ENCODE data around the gene FBXW2. TPM values are rescaled to one million over a fixed set of nuclear protein-coding genes. Genes with fewer than 3 reads are reported as not detected.
A peak's percentile ranks its signal among the peaks of the same experiment; 100 is the strongest.

Gene FBXW2, protein sequence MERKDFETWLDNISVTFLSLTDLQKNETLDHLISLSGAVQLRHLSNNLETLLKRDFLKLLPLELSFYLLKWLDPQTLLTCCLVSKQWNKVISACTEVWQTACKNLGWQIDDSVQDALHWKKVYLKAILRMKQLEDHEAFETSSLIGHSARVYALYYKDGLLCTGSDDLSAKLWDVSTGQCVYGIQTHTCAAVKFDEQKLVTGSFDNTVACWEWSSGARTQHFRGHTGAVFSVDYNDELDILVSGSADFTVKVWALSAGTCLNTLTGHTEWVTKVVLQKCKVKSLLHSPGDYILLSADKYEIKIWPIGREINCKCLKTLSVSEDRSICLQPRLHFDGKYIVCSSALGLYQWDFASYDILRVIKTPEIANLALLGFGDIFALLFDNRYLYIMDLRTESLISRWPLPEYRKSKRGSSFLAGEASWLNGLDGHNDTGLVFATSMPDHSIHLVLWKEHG
- total RNA-seq = 10 to 100 TPM; 46.9 to 54.8 (median 50.1) TPM

DNA sequence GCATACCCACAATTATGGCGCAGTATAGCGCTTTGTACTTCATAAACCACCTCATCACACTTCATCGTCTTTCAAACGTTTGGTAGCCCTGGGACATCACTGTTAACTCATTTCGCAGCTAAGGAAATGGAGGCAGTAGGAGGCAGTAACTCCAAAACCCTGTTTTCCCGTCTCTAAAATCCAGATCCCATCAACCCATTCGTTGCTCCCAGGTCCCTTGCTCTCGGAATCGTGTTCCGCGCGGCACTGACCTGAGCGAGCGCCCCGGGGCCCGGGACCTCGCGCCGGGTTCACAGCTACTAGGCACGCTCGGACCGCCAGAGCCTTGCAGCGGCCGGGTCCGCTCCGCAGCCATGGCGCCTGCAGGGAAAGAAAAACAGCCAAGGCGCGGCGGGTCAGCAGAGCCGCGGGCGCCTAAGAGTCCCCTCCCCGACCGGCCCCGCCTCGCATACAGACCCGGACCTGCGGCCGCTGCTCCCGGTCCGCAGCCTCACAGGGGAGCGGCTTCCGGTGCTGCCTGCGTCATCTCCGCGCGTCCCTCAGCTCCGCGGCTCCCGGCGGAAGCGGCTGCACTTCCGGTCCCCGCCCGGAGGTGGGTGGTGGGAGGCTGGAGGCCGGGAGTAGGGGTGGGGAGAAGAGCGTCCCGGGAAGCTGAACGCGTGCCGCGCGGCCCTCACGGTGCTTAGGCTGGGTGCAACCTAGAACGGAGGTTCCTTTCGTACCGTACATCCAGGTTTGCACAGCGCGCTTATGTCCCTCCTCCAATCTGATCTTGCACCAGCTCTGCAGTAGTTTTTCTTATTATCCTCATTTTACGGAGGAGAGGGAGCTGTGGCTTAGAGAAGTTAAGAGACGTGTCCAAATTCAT lies at the start of gene FBXW2:
TSS of gene FBXW2 (minus strand) at position 519 of the 868 bp plus-strand sequence. CDS start 5,158 bp downstream, outside the sequence.
- peak; percentile 8 to 89 for TF ChIP-seq POLR2A (IDR thresholded peaks at IDR 0.05)
- TF ChIP-seq, protein P1, sequence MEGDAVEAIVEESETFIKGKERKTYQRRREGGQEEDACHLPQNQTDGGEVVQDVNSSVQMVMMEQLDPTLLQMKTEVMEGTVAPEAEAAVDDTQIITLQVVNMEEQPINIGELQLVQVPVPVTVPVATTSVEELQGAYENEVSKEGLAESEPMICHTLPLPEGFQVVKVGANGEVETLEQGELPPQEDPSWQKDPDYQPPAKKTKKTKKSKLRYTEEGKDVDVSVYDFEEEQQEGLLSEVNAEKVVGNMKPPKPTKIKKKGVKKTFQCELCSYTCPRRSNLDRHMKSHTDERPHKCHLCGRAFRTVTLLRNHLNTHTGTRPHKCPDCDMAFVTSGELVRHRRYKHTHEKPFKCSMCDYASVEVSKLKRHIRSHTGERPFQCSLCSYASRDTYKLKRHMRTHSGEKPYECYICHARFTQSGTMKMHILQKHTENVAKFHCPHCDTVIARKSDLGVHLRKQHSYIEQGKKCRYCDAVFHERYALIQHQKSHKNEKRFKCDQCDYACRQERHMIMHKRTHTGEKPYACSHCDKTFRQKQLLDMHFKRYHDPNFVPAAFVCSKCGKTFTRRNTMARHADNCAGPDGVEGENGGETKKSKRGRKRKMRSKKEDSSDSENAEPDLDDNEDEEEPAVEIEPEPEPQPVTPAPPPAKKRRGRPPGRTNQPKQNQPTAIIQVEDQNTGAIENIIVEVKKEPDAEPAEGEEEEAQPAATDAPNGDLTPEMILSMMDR (IDR thresholded peaks at IDR 0.05) = peak in 2 of 6 experiments; percentile 17 to 21
- Histone ChIP-seq H3K9me3 (no peaks in the 10 kb centered on the region), H3K27me3 (no peaks in the 10 kb centered on the region), H3K4me1 (peaks cover 15 to 22% of the 10 kb centered on the region in 2 donors), H3K36me3 (no peaks in the 10 kb centered on the region), H3K4me3 (replicated peaks in 1 of 3) (peak within 1 kb of the TSS; percentile 81 to 94 (median 91)), H3K27ac (peak within 1 kb of the TSS; percentile 34 to 89 (median 81))
- intact Hi-C loops (cut with DNase I) = loop anchor here (10.0 kb wide), 1 partner anchor 52 kb away; the partner anchor contains the start of gene PSMD5
- 0 to 1% methylated on average over 33 to 35 of the region's 72 CpGs for WGBS, 2 donors
- DNase-seq = peak; percentile 91 to 93

DNA sequence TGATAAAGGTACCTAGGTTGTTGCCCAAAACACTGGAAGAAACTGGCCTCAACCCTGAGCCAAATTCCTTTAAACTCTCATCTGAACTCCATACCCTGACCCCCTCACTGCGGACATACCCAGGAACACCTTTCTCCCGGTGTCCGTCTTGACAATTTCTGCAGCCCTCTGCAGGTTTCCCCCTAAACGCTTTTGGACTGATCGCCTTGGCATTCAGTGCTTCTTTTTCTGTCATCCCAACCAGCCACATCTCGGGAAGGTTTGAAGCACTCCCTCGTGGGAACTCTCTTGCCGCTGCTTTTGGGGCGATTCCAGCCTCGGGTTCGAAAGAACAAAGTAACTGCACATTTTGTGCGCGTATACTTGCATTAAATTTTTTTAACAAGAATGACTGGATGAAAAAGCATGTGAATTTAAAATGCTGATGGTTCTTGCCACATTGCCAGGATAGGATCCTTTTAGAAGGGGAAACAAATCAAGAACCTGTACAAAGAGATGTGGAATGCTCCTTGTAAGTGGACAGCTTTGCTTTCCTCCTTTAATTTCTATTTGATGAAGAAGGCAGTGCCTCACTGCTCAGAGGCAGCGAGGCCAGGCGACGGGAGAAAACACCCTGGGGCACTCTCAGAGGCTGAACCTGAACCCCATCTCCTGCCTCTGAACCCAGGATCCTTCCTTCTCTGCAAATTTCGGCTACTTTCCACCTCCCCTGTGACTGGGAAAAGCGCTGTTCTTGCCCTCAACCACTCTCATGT lies 48.9 kb upstream of the FBXW2 start:
- 36 to 45% methylated on average over 18 of the region's 18 CpGs for WGBS, 2 donors
- Histone ChIP-seq H3K4me1 (peaks cover 15 to 19% of the 10 kb centered on the region in 2 donors), H3K27me3 (no peaks in the 10 kb centered on the region), H3K9me3 (no peaks in the 10 kb centered on the region), H3K27ac (peak overlapping the region; percentile 88 to 96 (median 94)), H3K4me3 (replicated peaks in 1 of 3) (peak overlapping the region; percentile 61 to 67 (median 64)), H3K36me3 (no peaks in the 10 kb centered on the region)
- intact Hi-C loops (cut with DNase I) = loop anchor here (10.0 kb wide), 1 partner anchor 47 kb away; the partner anchor contains the start of gene FBXW2
- peak in 1 of 2 donors; percentile 21 for DNase-seq
- no peak for TF ChIP-seq POLR2A (IDR thresholded peaks at IDR 0.05)
- TF ChIP-seq, protein P1 (IDR thresholded peaks at IDR 0.05) = no peak

DNA sequence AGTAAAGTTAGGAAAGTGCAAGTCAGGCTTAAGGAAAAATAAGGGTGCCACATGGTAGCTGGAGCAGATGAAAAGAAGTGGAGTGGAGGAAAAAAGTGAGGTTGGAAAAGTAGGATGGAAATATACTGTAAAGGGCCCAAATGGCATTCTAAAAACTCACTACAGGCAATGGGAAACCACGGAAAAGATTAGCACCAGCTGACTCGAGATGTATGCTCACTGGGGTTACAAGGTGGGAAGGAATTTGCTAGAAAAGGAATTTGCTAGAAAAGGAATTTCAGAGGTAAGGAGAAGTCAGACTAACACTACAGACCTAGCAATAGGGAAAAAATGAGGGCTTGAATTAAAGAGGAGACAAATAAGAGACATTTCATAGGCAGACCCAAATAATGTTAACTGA lies 45.9 kb upstream of the FBXW2 start:
- 81 to 84% methylated on average over 2 of the region's 2 CpGs for WGBS, 2 donors
- Histone ChIP-seq H3K27me3 (no peaks in the 10 kb centered on the region), H3K4me3 (replicated peaks in 1 of 3) (no peak overlapping the region), H3K36me3 (no peaks in the 10 kb centered on the region), H3K9me3 (no peaks in the 10 kb centered on the region), H3K27ac (no peak overlapping the region), H3K4me1 (peaks cover 14 to 19% of the 10 kb centered on the region in 2 donors)
- intact Hi-C loops (cut with DNase I) = no loop called here
- no peak for DNase-seq
- no peak for TF ChIP-seq POLR2A (IDR thresholded peaks at IDR 0.05)
- TF ChIP-seq, protein P1 (IDR thresholded peaks at IDR 0.05) = no peak

DNA sequence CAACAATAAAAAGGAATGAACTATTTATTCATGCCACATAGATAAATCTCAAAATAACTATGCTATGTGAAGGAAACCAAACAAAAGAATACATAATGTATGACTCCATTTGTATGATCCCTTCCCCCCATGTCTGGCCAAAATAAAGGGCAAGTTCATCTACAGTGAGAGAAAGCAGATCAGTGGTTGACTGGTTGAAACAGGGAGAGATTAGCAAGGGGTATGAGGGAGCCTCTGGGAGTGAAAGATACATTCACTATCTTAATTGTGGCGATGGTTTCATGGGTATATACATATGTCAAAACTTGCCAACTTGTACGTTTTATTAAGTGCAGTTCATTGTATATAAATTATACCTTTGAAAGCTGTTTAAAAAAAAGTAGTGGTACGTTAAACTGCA lies 44.7 kb upstream of the FBXW2 start:
- no peaks in the 10 kb centered on the region for H3K27me3 ChIP-seq
- no peak for TF ChIP-seq POLR2A (IDR thresholded peaks at IDR 0.05)
- TF ChIP-seq, protein P1 (IDR thresholded peaks at IDR 0.05) = no peak
- no peak overlapping the region for H3K27ac ChIP-seq
- peaks cover 6 to 10% of the 10 kb centered on the region in 2 donors for H3K4me1 ChIP-seq
- intact Hi-C loops (cut with DNase I) = no loop called here
- H3K36me3 ChIP-seq = peaks cover 0 to under 1% of the 10 kb centered on the region in 2 donors
- H3K4me3 ChIP-seq (replicated peaks in 1 of 3) = no peak overlapping the region
- no peaks in the 10 kb centered on the region for H3K9me3 ChIP-seq
- DNase-seq = no peak
- 92 to 96% methylated on average over 3 of the region's 3 CpGs for WGBS, 2 donors
